GM12801 (cell line): ENCODE results near the gene NTN3.

Source experiments
- CTCF ChIP-seq: IDR thresholded peaks from one replicate; pipeline ENCODE4 v1.5.1; 2011; ENCODE audit warnings: control low read depth; ENCODE audit not compliant: insufficient read length; ENCODE audit errors: extremely low read depth

Gene NTN3

GRCh38 chr16:2450535-2450934 is 20.6 kb upstream of the NTN3 start:
- TF ChIP-seq CTCF = no peak

- no peak for TF ChIP-seq CTCF
Measured at GRCh38 chr16:2450975-2451381, 20.1 kb upstream of the NTN3 start.

GRCh38 chr16:2451851-2452320 is 19.2 kb upstream of the NTN3 start:
- no peak for TF ChIP-seq CTCF

- TF ChIP-seq CTCF = no peak
Measured at GRCh38 chr16:2452650-2453049, 18.4 kb upstream of the NTN3 start.

- no peak for TF ChIP-seq CTCF
Measured at GRCh38 chr16:2455081-2455845, 15.8 kb upstream of the NTN3 start.

GRCh38 chr16:2456551-2457153 is 14.4 kb upstream of the NTN3 start:
- no peak for TF ChIP-seq CTCF

GRCh38 chr16:2457267-2457666 is 13.8 kb upstream of the NTN3 start:
- TF ChIP-seq CTCF = no peak
